Sigmoid colon (tissue), 7 donors: ENCODE measurements around the gene TOP2A. TPM values are rescaled to one million over a fixed set of nuclear protein-coding genes. Genes with fewer than 3 reads are reported as not detected.

Experiments used
- DNase-seq: peaks from one replicate; pipeline ENCODE4 v3.0.0-alpha.2; 2019
- H3K27ac ChIP-seq, 4 donors: fragments of 200-600 bp; sonication (generic); one replicate each; pipeline ENCODE4 v1.5.1; 2016 to 2019; ENCODE audit warnings: mild to moderate bottlenecking in 1 of 4
- H3K27me3 ChIP-seq, 3 donors: fragments of 200-600 bp; sonication (generic); one replicate each; pipeline ENCODE4 v1.5.1; 2019; ENCODE audit warnings: mild to moderate bottlenecking in 1 of 3
- H3K36me3 ChIP-seq, 4 donors: fragments of 200-600 bp; sonication (generic); one replicate each; pipeline ENCODE4 v1.5.1; 2016 to 2019
- H3K4me1 ChIP-seq, 4 donors: fragments of 200-600 bp; sonication (generic); one replicate each; pipeline ENCODE4 v1.5.1; 2017 to 2019
- H3K4me3 ChIP-seq, 4 donors: fragments of 200-600 bp; sonication (generic); one replicate each; pipeline ENCODE4 v1.5.1; 2017 to 2019; ENCODE audit warnings: mild to moderate bottlenecking in 2 of 4, moderate library complexity in 1 of 4
- H3K9me3 ChIP-seq, 4 donors: fragments of 200-600 bp in 3 of 4; sonication (generic) in 3 of 4; one replicate each; pipeline versions ENCODE4 v1.5.1 to v1.6.1; 2013 to 2019
- CTCF ChIP-seq, 4 experiments: fragments of 450-650 bp in 3 of 4; fragments of 200-600 bp in 1 of 4; IDR thresholded peaks; one replicate each; pipeline ENCODE4 v1.5.1; 2016 to 2019; ENCODE audit warnings: antibody characterized with exemption in 4 of 4, mild to moderate bottlenecking in 3 of 4, moderate library complexity in 2 of 4
- EP300 ChIP-seq, 4 donors: sonication (generic); formaldehyde crosslinking; IDR thresholded peaks; one replicate each; pipeline ENCODE4 v1.6.1; 2017; ENCODE audit warnings: antibody characterized with exemption in 4 of 4
- POLR2A ChIP-seq, 2 donors: fragments of 450-650 bp; IDR thresholded peaks; one replicate each; pipeline ENCODE4 v1.6.1; 2016; ENCODE audit warnings: antibody characterized with exemption in 2 of 2, mild to moderate bottlenecking in 2 of 2, moderate library complexity in 2 of 2
- POLR2AphosphoS5 ChIP-seq, 4 donors: sonication (generic); formaldehyde crosslinking; IDR thresholded peaks; one replicate each; pipeline ENCODE4 v1.6.1; 2017; ENCODE audit warnings: antibody characterized with exemption in 4 of 4
- WGBS, 2 donors: extraction: QIAGEN DNeasy Blood & Tissue Kit; methylation state at CpG; one replicate each; pipeline ENCODE4 v1.1.7; 2013; 5-methylcytosine and 5-hydroxymethylcytosine counted together
- intact Hi-C: fragments of 100-400 bp; cut with DNase I; formaldehyde crosslinking; loops from one replicate; pipeline ENCODE4 v1.15.1; 2023
- polyA plus RNA-seq, 3 donors: library from polyadenylated mRNA; stranded (reverse); fragments of 200-250 nt; gene quantifications; one replicate each; pipeline ENCODE4 v1.2.3, GENCODE V29; 2013
- total RNA-seq, 4 donors: library from RNA; depleted of rRNA; stranded (reverse); fragments of >200 nt; gene quantifications; one replicate each; pipeline ENCODE4 v1.1.0, GENCODE V29; 2016
- donor health status: healthy with polysubstance abuse.
- donor health status: Bipolar disorder and iron deficiency.
- donor health status: healthy.

The TOP2A gene
- total and polyA plus RNA-seq, 7 donors, result 0.33 to 28.7 (median 2.1) TPM

DNA sequence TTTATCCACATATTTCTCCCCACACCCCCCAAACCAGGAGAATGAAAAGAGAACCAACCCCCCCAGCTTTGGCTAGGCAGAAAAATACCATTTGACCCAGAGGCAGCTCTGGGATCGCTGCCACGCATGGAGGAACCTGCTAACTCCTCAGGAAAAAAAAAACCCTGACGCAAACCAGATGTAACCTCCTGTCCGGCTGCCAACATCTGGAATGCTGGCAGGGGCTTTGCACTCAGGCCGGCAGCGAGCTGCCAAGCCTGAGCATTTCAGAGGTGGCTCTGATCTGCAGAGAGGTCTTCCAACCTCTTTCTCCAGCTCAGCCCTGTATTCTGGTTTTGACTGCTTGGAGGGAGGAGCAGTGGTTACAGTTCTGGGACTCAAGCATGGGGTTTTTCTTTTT, 33.7 kb upstream of the TOP2A start:
- WGBS, 2 donors, result 70 to 73% methylated on average over 6 of the region's 6 CpGs
- Histone ChIP-seq H3K36me3 (peaks cover 20 to 46% (median 32%) of the 10 kb centered on the region in 4 donors), H3K9me3 (no peaks in the 10 kb centered on the region), H3K4me1 (peaks cover 0 to 99% (median 87%) of the 10 kb centered on the region in 4 donors), H3K4me3 (peak overlapping the region in 1 of 4 donors; percentile 1), H3K27ac (peak overlapping the region; percentile 93 to 99 (median 95)), H3K27me3 (no peaks in the 10 kb centered on the region)
- peak; percentile 96 for DNase-seq
- intact Hi-C loops, result loop anchor here (2.0 kb wide), 1 partner anchor 21 kb away; no protein-coding TSS in a partner anchor
- TF ChIP-seq CTCF (IDR thresholded peaks at IDR 0.05) (no peak), EP300 (IDR thresholded peaks at IDR 0.05) (peak in 3 of 4 donors; percentile 81 to 93 (median 89)), POLR2AphosphoS5 (IDR thresholded peaks at IDR 0.05) (peak; percentile 94 to 98 (median 96)), POLR2A (IDR thresholded peaks at IDR 0.05) (no peak)

GRCh38 chr17:40450175-40450574, 32.5 kb upstream of the TOP2A start:
- DNase-seq, result no peak
- H3K27ac ChIP-seq, result peak overlapping the region; percentile 93 to 99 (median 95)
- H3K36me3 ChIP-seq, result peaks cover 20 to 33% (median 25%) of the 10 kb centered on the region in 4 donors
- no peaks in the 10 kb centered on the region for H3K9me3 ChIP-seq
- whole genome bisulfite sequencing, 2 donors, result 20 to 61% methylated on average over 3 of the region's 3 CpGs
- H3K4me3 ChIP-seq, result no peak overlapping the region
- intact Hi-C loops, result loop anchor here (2.0 kb wide), 1 partner anchor 23 kb away; no protein-coding TSS in a partner anchor
- TF ChIP-seq POLR2A (IDR thresholded peaks at IDR 0.05) (no peak), POLR2AphosphoS5 (IDR thresholded peaks at IDR 0.05) (no peak), EP300 (IDR thresholded peaks at IDR 0.05) (no peak), CTCF (IDR thresholded peaks at IDR 0.05) (peak in 3 of 4 experiments; percentile 29 to 48 (median 37))
- H3K27me3 ChIP-seq, result no peaks in the 10 kb centered on the region
- peaks cover 0 to 98% (median 88%) of the 10 kb centered on the region in 4 donors for H3K4me1 ChIP-seq

- Histone ChIP-seq H3K4me1 (peaks cover 0 to 84% (median 80%) of the 10 kb centered on the region in 4 donors), H3K36me3 (peaks cover 11 to 19% (median 12%) of the 10 kb centered on the region in 4 donors), H3K27me3 (no peaks in the 10 kb centered on the region), H3K9me3 (no peaks in the 10 kb centered on the region), H3K4me3 (peak overlapping the region in 3 of 4 donors; percentile 70 to 93 (median 89)), H3K27ac (peak overlapping the region; percentile 93 to 99 (median 95))
- intact Hi-C loops, result no loop called here
- TF ChIP-seq CTCF (IDR thresholded peaks at IDR 0.05), result no peak
- peak in 1 of 2 donors; percentile 17 for TF ChIP-seq POLR2A (IDR thresholded peaks at IDR 0.05)
- peak in 3 of 4 donors; percentile 39 to 69 (median 63) for TF ChIP-seq POLR2AphosphoS5 (IDR thresholded peaks at IDR 0.05)
- no peak for TF ChIP-seq EP300 (IDR thresholded peaks at IDR 0.05)
- 11 to 48% methylated on average over 7 of the region's 7 CpGs for WGBS, 2 donors
- DNase-seq, result no peak
Measured at GRCh38 chr17:40448639-40449261, 31.1 kb upstream of the TOP2A start.

DNA sequence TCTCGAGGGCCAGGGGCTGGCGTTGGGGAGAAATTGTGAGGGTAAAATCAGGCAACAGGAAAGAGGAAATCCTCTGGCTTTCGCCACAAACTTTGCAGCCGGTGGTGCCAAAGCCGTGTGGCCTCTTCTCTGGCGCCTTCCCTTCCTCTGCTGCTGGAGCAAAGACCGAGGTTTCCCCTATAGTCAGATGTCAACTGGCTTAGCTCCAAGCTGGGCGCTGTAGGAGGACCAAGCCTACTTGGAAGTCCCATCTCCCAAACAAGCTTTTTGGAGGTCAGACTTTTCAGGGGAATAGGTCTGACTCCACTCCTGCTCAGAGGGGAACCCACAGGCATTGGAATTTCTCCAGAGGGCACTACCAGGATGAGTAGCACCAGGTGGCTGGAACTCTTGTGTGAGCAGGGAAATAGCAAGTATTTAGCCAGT, 30.5 kb upstream of the TOP2A start:
- peaks cover 0 to 79% (median 74%) of the 10 kb centered on the region in 4 donors for H3K4me1 ChIP-seq
- H3K27ac ChIP-seq, result peak overlapping the region; percentile 93 to 99 (median 95)
- no peaks in the 10 kb centered on the region for H3K9me3 ChIP-seq
- peak; percentile 82 for DNase-seq
- peak overlapping the region in 3 of 4 donors; percentile 70 to 93 (median 89) for H3K4me3 ChIP-seq
- H3K36me3 ChIP-seq, result peaks cover 5 to 14% (median 7%) of the 10 kb centered on the region in 4 donors
- intact Hi-C loops, result no loop called here
- no peaks in the 10 kb centered on the region for H3K27me3 ChIP-seq
- TF ChIP-seq EP300 (IDR thresholded peaks at IDR 0.05) (no peak), POLR2AphosphoS5 (IDR thresholded peaks at IDR 0.05) (peak in 1 of 4 donors; percentile 6), CTCF (IDR thresholded peaks at IDR 0.05) (no peak)
- WGBS, 2 donors, result 5 to 10% methylated on average over 8 of the region's 8 CpGs
